Suprapubic skin (tissue), 4 donors: ENCODE data around the gene RAD9A. TPM values are rescaled to one million over a fixed set of nuclear protein-coding genes. Genes with fewer than 3 reads are reported as not detected.

Source experiments
- DNase-seq, 2 donors: peaks; one replicate each; pipeline ENCODE4 v3.0.0-alpha.2; 2019; ENCODE audit warnings: low spot score in 2 of 2
- H3K27ac ChIP-seq: fragments of 200-600 bp; sonication (generic); one replicate; pipeline ENCODE4 v1.5.1; 2019
- H3K27me3 ChIP-seq: fragments of 200-600 bp; sonication (generic); one replicate; pipeline ENCODE4 v1.5.1; 2019
- H3K36me3 ChIP-seq: fragments of 200-600 bp; sonication (generic); one replicate; pipeline ENCODE4 v1.5.1; 2019
- H3K4me1 ChIP-seq: fragments of 200-600 bp; sonication (generic); one replicate; pipeline ENCODE4 v1.5.1; 2019
- H3K4me3 ChIP-seq: fragments of 200-600 bp; sonication (generic); one replicate; pipeline ENCODE4 v1.5.1; 2019; ENCODE audit warnings: mild to moderate bottlenecking
- H3K9me3 ChIP-seq: fragments of 200-600 bp; sonication (generic); one replicate; pipeline ENCODE4 v1.5.1; 2019
- CTCF ChIP-seq, 2 donors: fragments of 200-600 bp in 1 of 2; fragments of 450-650 bp in 1 of 2; sonication (generic) in 1 of 2; IDR thresholded peaks; one replicate each; pipeline ENCODE4 v1.5.1; 2016 to 2019; ENCODE audit warnings: antibody characterized with exemption in 2 of 2, mild to moderate bottlenecking in 1 of 2, moderate library complexity in 1 of 2
- EP300 ChIP-seq: sonication (generic); formaldehyde crosslinking; IDR thresholded peaks from one replicate; pipeline ENCODE4 v1.6.1; 2017; ENCODE audit warnings: antibody characterized with exemption
- POLR2A ChIP-seq, 2 donors: fragments of 450-650 bp; IDR thresholded peaks; one replicate each; pipeline ENCODE4 v1.6.1; 2017; ENCODE audit warnings: antibody characterized with exemption in 2 of 2, mild to moderate bottlenecking in 2 of 2, moderate library complexity in 2 of 2
- POLR2AphosphoS5 ChIP-seq, 3 donors: sonication (generic); formaldehyde crosslinking; IDR thresholded peaks; one replicate each; pipeline ENCODE4 v1.6.1; 2017; ENCODE audit warnings: antibody characterized with exemption in 3 of 3
- WGBS: methylation state at CpG from one replicate; pipeline ENCODE4 v1.1.5; 2018; 5-methylcytosine and 5-hydroxymethylcytosine counted together
- total RNA-seq, 4 donors: library from RNA; depleted of rRNA; stranded (reverse); fragments of >200 nt; gene quantifications; one replicate each; pipeline ENCODE4 v1.1.0, GENCODE V29; 2016

Gene RAD9A
- total RNA-seq, result 10 to 100 TPM; 24.1 to 86.9 (median 28.5) TPM

DNA sequence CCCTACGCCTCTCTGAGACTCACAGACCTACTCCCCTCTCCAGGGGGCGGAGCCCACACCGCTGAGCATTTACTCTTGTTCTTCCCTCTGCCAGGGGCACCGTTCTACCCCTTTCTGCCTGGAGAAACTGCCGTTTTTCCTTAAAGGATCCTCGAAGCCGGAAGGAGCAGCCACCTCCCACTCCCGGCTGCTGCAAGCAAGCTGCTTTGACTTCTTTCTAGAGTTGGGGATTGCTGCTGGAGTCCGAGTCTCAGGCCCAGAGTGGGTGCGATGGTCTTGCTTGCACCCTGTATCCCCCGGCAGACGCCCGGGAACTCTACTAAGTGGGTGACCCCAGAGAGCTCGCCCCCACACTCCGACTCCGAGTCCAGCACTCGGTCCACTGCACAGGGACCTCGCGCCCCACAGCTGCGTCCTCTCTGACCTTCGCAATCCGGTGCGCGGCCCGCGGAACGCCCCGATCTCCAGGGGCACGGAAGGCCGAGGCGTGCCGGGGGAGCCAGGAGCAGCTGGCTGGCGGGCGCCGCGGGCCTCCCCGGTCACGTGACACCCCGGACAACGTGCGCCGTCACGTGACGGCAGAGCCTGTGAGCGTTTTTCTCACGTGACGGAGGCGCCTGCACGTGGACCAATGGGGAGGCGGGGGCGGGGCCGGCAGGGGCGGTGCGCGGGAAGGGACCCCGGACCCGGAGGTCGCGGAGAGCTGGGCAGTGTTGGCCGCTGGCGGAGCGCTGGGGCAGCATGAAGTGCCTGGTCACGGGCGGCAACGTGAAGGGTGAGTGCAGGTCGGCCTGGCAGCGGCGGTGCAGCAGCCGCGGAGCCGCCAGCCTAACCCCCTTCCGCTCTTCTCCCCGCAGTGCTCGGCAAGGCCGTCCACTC lies at the start of gene RAD9A:
Gene RAD9A (plus strand): TSS at position 683 of the 879 bp plus-strand sequence. CDS start 59 bp downstream, at position 742.
- no peaks in the 10 kb centered on the region for H3K27me3 ChIP-seq
- peak within 1 kb of the TSS; percentile 82 for H3K27ac ChIP-seq
- peak within 1 kb of the TSS; percentile 85 for H3K4me3 ChIP-seq
- peaks cover 24% of the 10 kb centered on the region for H3K4me1 ChIP-seq
- DNase-seq, result peak; percentile 98
- 0% methylated on average over 6 of the region's 75 CpGs for WGBS
- TF ChIP-seq POLR2AphosphoS5 (IDR thresholded peaks at IDR 0.05) (peak; percentile 66 to 92 (median 86)), POLR2A (IDR thresholded peaks at IDR 0.05) (no peak)
- H3K36me3 ChIP-seq, result peaks cover 17% of the 10 kb centered on the region
- no peaks in the 10 kb centered on the region for H3K9me3 ChIP-seq

DNA sequence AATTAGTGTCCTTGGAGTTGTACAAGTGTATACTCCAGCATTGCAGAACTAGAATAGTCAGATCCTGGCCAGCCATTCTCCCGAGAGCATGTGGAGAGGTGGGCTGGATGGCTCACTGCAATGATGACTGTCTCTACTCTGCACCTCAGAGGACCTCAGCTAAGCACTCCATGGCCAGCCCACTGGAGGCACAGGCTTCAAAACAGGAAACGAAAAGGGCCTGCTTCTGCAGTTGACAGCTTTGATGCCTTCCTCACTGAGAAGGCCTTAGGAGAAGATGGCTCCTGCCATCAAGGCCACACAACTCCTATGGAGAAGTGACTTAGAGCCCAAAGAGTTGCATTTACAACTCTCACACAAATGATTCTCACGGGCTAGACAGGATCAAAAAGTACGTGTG lies 47.5 kb upstream of the RAD9A start:
- WGBS, result 89% methylated on average over 4 of the region's 4 CpGs
- no peaks in the 10 kb centered on the region for H3K27me3 ChIP-seq
- no peaks in the 10 kb centered on the region for H3K36me3 ChIP-seq
- no peak for TF ChIP-seq POLR2A (IDR thresholded peaks at IDR 0.05)
- TF ChIP-seq EP300, result no peak
- no peak for TF ChIP-seq CTCF (IDR thresholded peaks at IDR 0.05)
- TF ChIP-seq POLR2AphosphoS5 (IDR thresholded peaks at IDR 0.05), result no peak
- H3K9me3 ChIP-seq, result no peaks in the 10 kb centered on the region
- no peak for DNase-seq
- H3K4me3 ChIP-seq, result no peak overlapping the region
- no peak overlapping the region for H3K27ac ChIP-seq
- peaks cover 21% of the 10 kb centered on the region for H3K4me1 ChIP-seq

DNA sequence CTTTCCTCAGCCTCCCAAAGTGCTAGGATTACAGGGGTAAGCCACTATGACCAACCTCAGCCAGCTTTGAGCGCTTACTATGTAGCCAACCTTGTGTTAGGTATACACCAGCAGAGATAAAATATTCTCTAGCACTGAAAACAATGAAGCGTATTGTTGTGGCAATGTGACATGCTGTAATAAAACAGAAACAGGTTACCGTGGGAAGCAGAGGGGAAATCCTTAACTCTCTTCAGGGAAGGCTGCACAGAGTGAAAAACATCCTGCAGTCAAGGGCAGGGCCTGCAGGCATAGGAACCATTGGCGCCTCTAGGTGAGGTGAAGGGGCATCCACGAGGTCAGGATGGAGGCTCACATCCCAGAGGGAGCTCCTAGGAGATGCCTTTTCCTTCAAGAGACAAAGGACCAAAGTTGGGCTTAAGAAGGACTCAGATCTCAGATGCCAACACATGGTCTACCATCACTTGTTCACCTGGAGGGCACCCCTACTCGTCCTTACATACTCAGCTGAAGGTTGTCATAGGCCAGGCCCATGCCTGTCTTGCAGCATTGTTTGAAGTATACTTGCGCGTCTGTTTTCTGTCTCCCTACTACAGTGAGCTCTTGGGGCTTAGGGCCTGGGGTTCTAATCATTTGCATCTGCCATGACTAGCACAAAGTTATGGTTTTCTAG lies 46.4 kb upstream of the RAD9A start:
- Histone ChIP-seq H3K4me3 (no peak overlapping the region), H3K27me3 (no peaks in the 10 kb centered on the region), H3K9me3 (no peaks in the 10 kb centered on the region), H3K27ac (peak overlapping the region; percentile 85), H3K4me1 (peaks cover 25% of the 10 kb centered on the region), H3K36me3 (no peaks in the 10 kb centered on the region)
- TF ChIP-seq POLR2A (IDR thresholded peaks at IDR 0.05) (no peak), EP300 (no peak), POLR2AphosphoS5 (IDR thresholded peaks at IDR 0.05) (no peak), CTCF (IDR thresholded peaks at IDR 0.05) (no peak)
- 61% methylated on average over 8 of the region's 8 CpGs for WGBS
- DNase-seq, result no peak

DNA sequence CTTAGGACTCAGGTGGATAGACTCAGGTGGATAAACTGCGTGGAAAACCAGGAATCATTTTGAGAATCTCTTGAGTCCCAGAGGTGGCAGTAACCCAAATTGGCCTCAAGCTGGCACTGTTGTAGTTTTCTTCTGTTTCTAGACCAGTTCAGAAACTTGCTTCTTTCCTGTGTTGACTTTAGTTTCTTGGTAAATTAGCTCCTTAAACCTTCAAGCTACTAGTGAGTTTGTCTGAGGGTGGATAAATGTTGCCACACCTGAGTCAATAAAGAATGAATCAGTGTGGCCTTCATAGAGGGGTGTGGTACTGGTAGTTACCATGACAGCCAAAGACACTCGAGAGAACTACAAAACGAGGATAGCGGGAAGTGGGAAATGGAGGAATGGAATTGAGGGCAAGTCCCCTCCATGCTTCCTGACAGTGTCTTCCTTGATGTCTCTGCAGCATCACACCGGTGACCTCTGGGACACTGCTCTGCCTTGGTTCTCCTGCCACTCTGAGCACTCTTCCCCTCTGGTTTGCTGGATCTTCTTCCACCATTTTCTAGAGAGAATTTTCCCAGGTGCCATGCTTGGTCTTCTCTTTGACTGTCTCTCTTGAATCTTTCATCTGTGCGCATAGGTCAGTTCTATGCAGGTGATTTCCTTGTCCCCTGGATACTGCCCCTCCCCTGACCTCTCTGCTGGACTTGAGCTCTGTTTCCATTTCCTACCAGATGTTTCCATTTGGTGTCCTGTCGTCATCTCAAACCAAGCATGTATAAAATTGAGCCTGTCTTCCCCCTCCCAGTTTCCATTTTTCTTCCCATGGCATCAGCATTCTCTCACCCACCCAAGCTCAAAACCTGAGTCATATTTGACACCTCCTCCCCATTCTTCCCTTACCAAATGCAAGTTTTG lies 45.6 kb upstream of the RAD9A start:
- Histone ChIP-seq H3K9me3 (no peaks in the 10 kb centered on the region), H3K4me3 (no peak overlapping the region), H3K27ac (peak overlapping the region; percentile 85), H3K27me3 (no peaks in the 10 kb centered on the region), H3K4me1 (peaks cover 31% of the 10 kb centered on the region), H3K36me3 (no peaks in the 10 kb centered on the region)
- no peak for DNase-seq
- TF ChIP-seq POLR2AphosphoS5 (IDR thresholded peaks at IDR 0.05) (no peak), CTCF (IDR thresholded peaks at IDR 0.05) (peak in 1 of 2 donors; percentile 32)
- 62% methylated on average over 7 of the region's 7 CpGs for WGBS

DNA sequence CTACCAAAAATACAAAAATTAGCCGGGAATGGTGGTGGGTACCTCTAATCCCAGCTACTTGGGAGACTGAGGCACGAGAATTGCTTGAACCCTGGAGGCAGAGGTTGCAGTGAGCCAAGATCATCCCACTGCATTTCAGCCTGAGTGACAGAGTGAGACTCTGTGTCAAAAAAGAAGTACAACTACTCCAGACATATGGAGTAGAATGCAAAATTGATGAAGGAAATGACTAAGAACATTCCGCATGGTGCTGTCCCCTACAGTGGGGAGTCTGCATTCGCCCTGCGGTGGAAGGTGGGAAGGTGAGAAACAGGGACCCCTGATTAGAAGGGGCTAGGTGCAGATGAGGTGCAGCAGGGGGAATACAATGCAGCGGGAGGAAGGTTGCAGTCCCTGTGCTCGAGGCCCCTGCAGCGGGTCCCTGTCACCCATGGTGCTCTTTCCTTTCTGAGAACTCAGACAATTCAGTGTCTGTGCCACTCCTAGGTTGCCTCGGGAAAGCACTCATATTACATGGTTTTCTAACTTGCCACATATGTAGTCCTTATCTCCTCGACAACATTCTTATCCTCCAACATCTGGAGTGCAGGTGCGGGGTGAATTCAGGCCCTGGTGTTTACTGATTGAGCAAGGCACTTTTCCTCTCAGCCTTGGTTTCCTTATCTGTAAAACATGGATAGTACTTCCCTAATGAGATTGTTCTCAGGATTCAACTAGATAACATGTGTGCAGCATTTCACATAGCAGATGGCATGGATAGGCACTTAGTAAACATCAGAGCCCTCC lies 43.6 kb upstream of the RAD9A start:
- DNase-seq, result peak in 1 of 2 donors; percentile 32
- Histone ChIP-seq H3K9me3 (no peaks in the 10 kb centered on the region), H3K4me3 (no peak overlapping the region), H3K36me3 (no peaks in the 10 kb centered on the region), H3K27me3 (no peaks in the 10 kb centered on the region), H3K27ac (no peak overlapping the region), H3K4me1 (peaks cover 49% of the 10 kb centered on the region)
- 69% methylated on average over 11 of the region's 11 CpGs for WGBS
- no peak for TF ChIP-seq EP300
- TF ChIP-seq POLR2AphosphoS5 (IDR thresholded peaks at IDR 0.05), result no peak
- no peak for TF ChIP-seq CTCF (IDR thresholded peaks at IDR 0.05)
